WTC11 (cell line): ENCODE measurements around the gene ATP5ME. TPM values are rescaled to one million over a fixed set of nuclear protein-coding genes. Genes with fewer than 3 reads are reported as not detected.
"Not testable (repeated sequence)": the region's sequence is repeated elsewhere in the genome, so short reads cannot be mapped to it uniquely, and the experiment has no call there.

Experiments
- ATAC-seq: fragments of 200-7000 bp; cut with Tn5 transposase; 2 replicates; pipeline ENCODE4 v1.10.0; 2021; ENCODE audit warnings: mild to moderate bottlenecking, moderate library complexity
- CTCF ChIA-PET: fragments of 300-600 bp; sonication (Branson Sonifier 250); formaldehyde crosslinking; loops from one replicate; lab custom pipeline; 2021; ENCODE audit warnings: antibody characterized with exemption; lab: Charles Lee
- POLR2A ChIA-PET: fragments of 350-600 bp; sonication (Branson Sonifier 250); formaldehyde crosslinking; loops from one replicate; lab custom pipeline; 2021; ENCODE audit warnings: antibody characterized with exemption; lab: Charles Lee
- DNase-seq: peaks from one replicate; pipeline ENCODE4 v3.0.0; 2021; ENCODE audit warnings: low spot score
- H3K27ac Mint-ChIP-seq: 2 replicates; pipeline ENCODE4 v1.8.0; 2021; ENCODE audit warnings: mixed read lengths
- H3K27me3 Mint-ChIP-seq: 2 replicates; pipeline ENCODE4 v1.8.0; 2021; ENCODE audit warnings: low read depth, mild to moderate bottlenecking, moderate library complexity, mixed read lengths
- H3K36me3 Mint-ChIP-seq: 2 replicates; pipeline ENCODE4 v1.8.0; 2021; ENCODE audit warnings: mixed read lengths
- H3K4me1 Mint-ChIP-seq: 2 replicates; pipeline ENCODE4 v1.8.0; 2022; ENCODE audit warnings: mixed read lengths
- H3K4me3 Mint-ChIP-seq: 2 replicates; pipeline ENCODE4 v1.8.0; 2021; ENCODE audit warnings: mild to moderate bottlenecking, moderate library complexity, mixed read lengths
- H3K9me3 Mint-ChIP-seq: 2 replicates; pipeline ENCODE4 v1.8.0; 2021; ENCODE audit warnings: mixed read lengths
- ELF4 ChIP-seq: sonication (generic); formaldehyde crosslinking; IDR thresholded peaks from 2 replicates; pipeline ENCODE4 v1.8.1; 2022; ENCODE audit warnings: low read depth, mild to moderate bottlenecking, moderate library complexity, missing genetic modification reagents
- EMX1 ChIP-seq: fragments of 250-450 bp; sonication (Bioruptor Pico); IDR thresholded peaks from 2 replicates; pipeline ENCODE4 v1.8.0; 2021; ENCODE audit warnings: mild to moderate bottlenecking
- GRHL2 ChIP-seq: fragments of 250-450 bp; sonication (Bioruptor Pico); IDR thresholded peaks from 2 replicates; pipeline ENCODE4 v1.8.0; 2022; ENCODE audit warnings: mild to moderate bottlenecking, moderate library complexity; ENCODE audit not compliant: insufficient replicate concordance, severe bottlenecking
- HMGA2 ChIP-seq: fragments of 250-450 bp; sonication (Bioruptor Pico); IDR thresholded peaks from 2 replicates; pipeline ENCODE4 v1.4.0; 2021; ENCODE audit warnings: mild to moderate bottlenecking, moderate library complexity
- IRF2 ChIP-seq: sonication (generic); formaldehyde crosslinking; IDR thresholded peaks from 2 replicates; pipeline ENCODE4 v1.8.0; 2022; ENCODE audit warnings: low read depth, missing genetic modification reagents, borderline replicate concordance
- JAZF1 ChIP-seq: fragments of 250-450 bp; sonication (Bioruptor Pico); IDR thresholded peaks from 2 replicates; pipeline ENCODE4 v1.9.0; 2021; ENCODE audit warnings: moderate library complexity, mild to moderate bottlenecking, inconsistent platforms
- NFE2L1 ChIP-seq: sonication (generic); formaldehyde crosslinking; IDR thresholded peaks from 2 replicates; pipeline ENCODE4 v1.8.1; 2023; ENCODE audit warnings: missing genetic modification reagents
- RELA ChIP-seq: sonication (generic); formaldehyde crosslinking; IDR thresholded peaks from 2 replicates; pipeline ENCODE4 v1.8.1; 2022; ENCODE audit warnings: missing genetic modification reagents, mild to moderate bottlenecking, borderline replicate concordance
- SP1 ChIP-seq: sonication (generic); formaldehyde crosslinking; conservative IDR thresholded peaks from 2 replicates; pipeline ENCODE4 v1.8.1; 2022; ENCODE audit warnings: missing genetic modification reagents
- ZNF416 ChIP-seq: fragments of 250-450 bp; sonication (Bioruptor Pico); IDR thresholded peaks from 2 replicates; pipeline ENCODE4 v1.9.0; 2021; ENCODE audit warnings: mild to moderate bottlenecking, inconsistent platforms
- total RNA-seq: library from RNA; stranded (reverse); gene quantifications from 3 replicates; pipeline ENCODE4 v1.2.3, GENCODE V29; 2021
- TF ChIP-seq, protein P1 (sequence below): sonication (generic); formaldehyde crosslinking; IDR thresholded peaks from 2 replicates; pipeline ENCODE4 v1.8.1; 2022; ENCODE audit warnings: mild to moderate bottlenecking, missing genetic modification reagents, moderate library complexity, borderline replicate concordance
- TF ChIP-seq, protein P2 (sequence below): sonication (generic); formaldehyde crosslinking; IDR thresholded peaks from 2 replicates; pipeline ENCODE4 v1.8.1; 2023; ENCODE audit warnings: mild to moderate bottlenecking, missing genetic modification reagents, moderate library complexity
- TF ChIP-seq, protein P3 (sequence below): sonication (generic); formaldehyde crosslinking; conservative IDR thresholded peaks from 2 replicates; pipeline ENCODE4 v1.8.1; 2023; ENCODE audit warnings: mild to moderate bottlenecking, low read depth, missing genetic modification reagents, moderate library complexity
- TF ChIP-seq, protein P4 (sequence below): sonication (generic); formaldehyde crosslinking; IDR thresholded peaks from 2 replicates; pipeline ENCODE4 v1.8.0; 2022; ENCODE audit warnings: mild to moderate bottlenecking, missing genetic modification reagents
- TF ChIP-seq, protein P5 (sequence below): sonication (generic); formaldehyde crosslinking; IDR thresholded peaks from 2 replicates; pipeline ENCODE4 v1.8.1; 2023; ENCODE audit warnings: mild to moderate bottlenecking, missing genetic modification reagents

ATP5ME gene
- total RNA-seq, 1 experiment from 2014 or later = 468 TPM

DNA sequence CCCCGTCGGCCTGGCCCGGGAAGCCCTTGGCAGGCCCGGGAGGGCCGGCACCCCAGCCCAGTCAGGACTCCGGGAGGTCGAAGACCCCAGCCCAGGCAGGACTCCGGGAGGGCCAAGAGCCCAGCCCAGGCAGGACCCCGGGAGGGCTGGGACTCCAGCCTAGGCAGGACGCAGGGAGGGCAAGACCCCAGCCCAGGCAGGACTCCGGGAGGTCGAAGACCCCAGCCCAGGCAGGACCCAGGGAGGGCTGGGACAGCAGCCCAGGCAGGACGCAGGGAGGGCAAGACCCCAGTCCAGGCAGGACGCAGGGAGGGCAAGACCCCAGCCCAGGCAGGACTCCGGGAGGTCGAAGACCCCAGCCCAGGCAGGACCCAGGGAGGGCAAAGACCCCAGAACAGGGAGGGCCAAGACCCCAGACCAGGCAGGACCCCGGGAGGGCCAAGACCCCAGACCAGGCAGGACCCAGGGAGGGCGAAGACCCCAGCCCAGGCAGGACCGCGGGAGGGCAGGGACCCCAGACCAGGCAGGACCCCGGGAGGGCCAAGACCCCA lies 32.1 kb upstream of the ATP5ME start:
- H3K27ac Mint-ChIP-seq, ATAC-seq, DNase-seq, POLR2A ChIA-PET, H3K4me1 Mint-ChIP-seq, CTCF ChIA-PET: not testable (repeated sequence)
- Mint-ChIP-seq H3K4me3 (0 out of 2 replicates have a peak overlapping the region, but pooled peaks have one; percentile 10), H3K9me3 (peaks cover 11% of the 10 kb centered on the region), H3K36me3 (peaks cover 24% of the 10 kb centered on the region), H3K27me3 (peaks cover 16% of the 10 kb centered on the region)

DNA sequence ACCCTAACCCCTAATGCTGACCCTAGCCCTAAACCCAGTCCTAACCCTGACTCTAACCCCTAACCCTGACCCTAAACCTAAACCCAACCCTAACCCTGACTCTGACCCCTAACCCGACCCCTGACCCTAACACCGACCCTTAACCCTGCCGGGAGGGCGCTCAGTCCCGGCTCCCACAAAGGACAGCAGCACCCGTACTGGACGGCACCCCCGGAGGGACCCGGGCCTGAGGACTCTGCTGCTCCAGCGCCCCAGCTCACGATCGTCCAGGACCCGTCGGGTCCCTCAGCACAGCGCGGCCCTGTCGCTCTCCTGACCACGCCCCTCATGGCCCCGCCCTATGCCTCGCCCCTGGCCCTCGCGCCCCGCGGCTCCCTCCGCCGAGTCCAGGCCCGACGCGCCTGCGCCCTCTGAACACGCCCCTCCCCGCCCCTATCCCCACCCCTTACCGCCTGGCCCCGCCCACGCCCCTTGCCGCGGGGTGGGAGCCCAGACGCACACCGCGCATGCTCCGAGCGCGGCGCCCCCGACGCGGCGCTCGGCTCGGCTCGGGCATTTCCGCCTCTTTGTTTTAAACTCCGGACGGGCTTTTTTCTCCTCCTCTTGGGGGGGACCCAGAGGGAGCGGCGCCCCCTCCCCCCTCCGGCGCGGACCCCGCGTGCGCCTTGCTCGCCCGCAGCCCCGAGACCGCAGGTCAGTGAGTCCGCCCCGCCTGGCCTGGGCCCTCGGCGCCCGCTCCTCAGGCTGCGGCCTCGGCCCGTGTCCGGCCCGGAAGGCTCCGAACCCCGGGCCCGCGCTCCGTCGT lies 31.4 kb upstream of the ATP5ME start, which contains the start of gene PCGF3:
Gene PCGF3 (plus strand): TSS at position 555 of the 805 bp plus-strand sequence. CDS start 27,849 bp downstream, outside the sequence.
- peaks cover 18% of the 10 kb centered on the region for H3K27me3 Mint-ChIP-seq
- peak within 1 kb of the TSS; percentile 68 for H3K4me3 Mint-ChIP-seq
- H3K9me3 Mint-ChIP-seq = peaks cover 11% of the 10 kb centered on the region
- ATAC-seq (peak; percentile 97), DNase-seq (peak; percentile 99)
- TF ChIP-seq ZNF416 (CRISPR knock-in tag) = no peak
- no peak for TF ChIP-seq EMX1
- TF ChIP-seq, protein P1, sequence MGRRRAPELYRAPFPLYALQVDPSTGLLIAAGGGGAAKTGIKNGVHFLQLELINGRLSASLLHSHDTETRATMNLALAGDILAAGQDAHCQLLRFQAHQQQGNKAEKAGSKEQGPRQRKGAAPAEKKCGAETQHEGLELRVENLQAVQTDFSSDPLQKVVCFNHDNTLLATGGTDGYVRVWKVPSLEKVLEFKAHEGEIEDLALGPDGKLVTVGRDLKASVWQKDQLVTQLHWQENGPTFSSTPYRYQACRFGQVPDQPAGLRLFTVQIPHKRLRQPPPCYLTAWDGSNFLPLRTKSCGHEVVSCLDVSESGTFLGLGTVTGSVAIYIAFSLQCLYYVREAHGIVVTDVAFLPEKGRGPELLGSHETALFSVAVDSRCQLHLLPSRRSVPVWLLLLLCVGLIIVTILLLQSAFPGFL (CRISPR knock-in tag) = no peak
- TF ChIP-seq, protein P2, sequence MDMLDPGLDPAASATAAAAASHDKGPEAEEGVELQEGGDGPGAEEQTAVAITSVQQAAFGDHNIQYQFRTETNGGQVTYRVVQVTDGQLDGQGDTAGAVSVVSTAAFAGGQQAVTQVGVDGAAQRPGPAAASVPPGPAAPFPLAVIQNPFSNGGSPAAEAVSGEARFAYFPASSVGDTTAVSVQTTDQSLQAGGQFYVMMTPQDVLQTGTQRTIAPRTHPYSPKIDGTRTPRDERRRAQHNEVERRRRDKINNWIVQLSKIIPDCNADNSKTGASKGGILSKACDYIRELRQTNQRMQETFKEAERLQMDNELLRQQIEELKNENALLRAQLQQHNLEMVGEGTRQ (CRISPR knock-in tag) = no peak
- TF ChIP-seq SP1 = 0 out of 2 replicates have a peak, but pooled peaks have one; percentile 42
- TF ChIP-seq, protein P3, sequence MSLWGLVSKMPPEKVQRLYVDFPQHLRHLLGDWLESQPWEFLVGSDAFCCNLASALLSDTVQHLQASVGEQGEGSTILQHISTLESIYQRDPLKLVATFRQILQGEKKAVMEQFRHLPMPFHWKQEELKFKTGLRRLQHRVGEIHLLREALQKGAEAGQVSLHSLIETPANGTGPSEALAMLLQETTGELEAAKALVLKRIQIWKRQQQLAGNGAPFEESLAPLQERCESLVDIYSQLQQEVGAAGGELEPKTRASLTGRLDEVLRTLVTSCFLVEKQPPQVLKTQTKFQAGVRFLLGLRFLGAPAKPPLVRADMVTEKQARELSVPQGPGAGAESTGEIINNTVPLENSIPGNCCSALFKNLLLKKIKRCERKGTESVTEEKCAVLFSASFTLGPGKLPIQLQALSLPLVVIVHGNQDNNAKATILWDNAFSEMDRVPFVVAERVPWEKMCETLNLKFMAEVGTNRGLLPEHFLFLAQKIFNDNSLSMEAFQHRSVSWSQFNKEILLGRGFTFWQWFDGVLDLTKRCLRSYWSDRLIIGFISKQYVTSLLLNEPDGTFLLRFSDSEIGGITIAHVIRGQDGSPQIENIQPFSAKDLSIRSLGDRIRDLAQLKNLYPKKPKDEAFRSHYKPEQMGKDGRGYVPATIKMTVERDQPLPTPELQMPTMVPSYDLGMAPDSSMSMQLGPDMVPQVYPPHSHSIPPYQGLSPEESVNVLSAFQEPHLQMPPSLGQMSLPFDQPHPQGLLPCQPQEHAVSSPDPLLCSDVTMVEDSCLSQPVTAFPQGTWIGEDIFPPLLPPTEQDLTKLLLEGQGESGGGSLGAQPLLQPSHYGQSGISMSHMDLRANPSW (CRISPR knock-in tag) = no peak
- no peak for TF ChIP-seq RELA (CRISPR knock-in tag)
- TF ChIP-seq IRF2 = no peak
- TF ChIP-seq, protein P4, sequence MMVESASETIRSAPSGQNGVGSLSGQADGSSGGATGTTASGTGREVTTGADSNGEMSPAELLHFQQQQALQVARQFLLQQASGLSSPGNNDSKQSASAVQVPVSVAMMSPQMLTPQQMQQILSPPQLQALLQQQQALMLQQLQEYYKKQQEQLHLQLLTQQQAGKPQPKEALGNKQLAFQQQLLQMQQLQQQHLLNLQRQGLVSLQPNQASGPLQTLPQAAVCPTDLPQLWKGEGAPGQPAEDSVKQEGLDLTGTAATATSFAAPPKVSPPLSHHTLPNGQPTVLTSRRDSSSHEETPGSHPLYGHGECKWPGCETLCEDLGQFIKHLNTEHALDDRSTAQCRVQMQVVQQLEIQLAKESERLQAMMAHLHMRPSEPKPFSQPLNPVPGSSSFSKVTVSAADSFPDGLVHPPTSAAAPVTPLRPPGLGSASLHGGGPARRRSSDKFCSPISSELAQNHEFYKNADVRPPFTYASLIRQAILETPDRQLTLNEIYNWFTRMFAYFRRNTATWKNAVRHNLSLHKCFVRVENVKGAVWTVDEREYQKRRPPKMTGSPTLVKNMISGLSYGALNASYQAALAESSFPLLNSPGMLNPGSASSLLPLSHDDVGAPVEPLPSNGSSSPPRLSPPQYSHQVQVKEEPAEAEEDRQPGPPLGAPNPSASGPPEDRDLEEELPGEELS (CRISPR knock-in tag) = 0 out of 2 replicates have a peak, but pooled peaks have one; percentile 60
- no peak for TF ChIP-seq ELF4
- TF ChIP-seq HMGA2 = no peak
- TF ChIP-seq GRHL2 (CRISPR knock-in tag) = no peak
- TF ChIP-seq NFE2L1 (CRISPR knock-in tag) = no peak
- TF ChIP-seq JAZF1 (CRISPR knock-in tag) = no peak
- TF ChIP-seq, protein P5, sequence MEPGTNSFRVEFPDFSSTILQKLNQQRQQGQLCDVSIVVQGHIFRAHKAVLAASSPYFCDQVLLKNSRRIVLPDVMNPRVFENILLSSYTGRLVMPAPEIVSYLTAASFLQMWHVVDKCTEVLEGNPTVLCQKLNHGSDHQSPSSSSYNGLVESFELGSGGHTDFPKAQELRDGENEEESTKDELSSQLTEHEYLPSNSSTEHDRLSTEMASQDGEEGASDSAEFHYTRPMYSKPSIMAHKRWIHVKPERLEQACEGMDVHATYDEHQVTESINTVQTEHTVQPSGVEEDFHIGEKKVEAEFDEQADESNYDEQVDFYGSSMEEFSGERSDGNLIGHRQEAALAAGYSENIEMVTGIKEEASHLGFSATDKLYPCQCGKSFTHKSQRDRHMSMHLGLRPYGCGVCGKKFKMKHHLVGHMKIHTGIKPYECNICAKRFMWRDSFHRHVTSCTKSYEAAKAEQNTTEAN = no peak
- ChIA-PET POLR2A (no interaction called here), CTCF (interaction anchor here (0.5 to 1.0 kb wide), 4 partner anchors 21 to 806 kb away, joined by 3 to 14 read pairs (median 4); no protein-coding TSS in a partner anchor)
- peaks cover 20% of the 10 kb centered on the region for H3K36me3 Mint-ChIP-seq
- peaks cover 10% of the 10 kb centered on the region; the same call in 1 of the 2 replicates for H3K4me1 Mint-ChIP-seq
- no peak within 1 kb of the TSS for H3K27ac Mint-ChIP-seq
